IMR-90 (cell line): ENCODE results near the gene GNG7. TPM values are rescaled to one million over a fixed set of nuclear protein-coding genes. Genes with fewer than 3 reads are reported as not detected.

Source experiments
- ATAC-seq: fragments of 200-7000 bp; cut with Tn5 transposase; 2 replicates; pipeline ENCODE4 v1.9.1; 2020; ENCODE audit warnings: low read depth, mild to moderate bottlenecking, moderate library complexity
- BruUV-seq: library from RNA; stranded (reverse); fragments of 400-500 nt; replicated peaks from 2 replicates; lab custom pipeline; 2021; lab: Mats Ljungman, UMichigan
- CTCF ChIA-PET: fragments of 300-600 bp; formaldehyde crosslinking; extraction: SDS; loops from one replicate; lab custom pipeline; 2021; ENCODE audit warnings: antibody characterized with exemption; lab: Yijun Ruan, JAX
- POLR2A ChIA-PET: fragments of 300-600 bp; sonication (Branson Sonifier 250); formaldehyde crosslinking; loops from one replicate; lab custom pipeline; 2022; ENCODE audit warnings: antibody characterized with exemption; ENCODE audit not compliant: unreplicated experiment; lab: Charles Lee
- DNase-seq: peaks from one replicate; pipeline ENCODE4 v3.0.0; 2013
- H2AFZ ChIP-seq: replicated peaks from 2 replicates; pipeline ENCODE3; 2013; ENCODE audit warnings: low read length, mild to moderate bottlenecking; ENCODE audit not compliant: poor library complexity
- H2AK5ac ChIP-seq: 2 replicates; pipeline ENCODE4 v1.6.1; 2013; ENCODE audit warnings: low read depth, low read length, inconsistent platforms
- H2AK9ac ChIP-seq: replicated peaks from 2 replicates; pipeline ENCODE3; 2013; ENCODE audit warnings: mild to moderate bottlenecking, low read depth, low read length, moderate library complexity; ENCODE audit not compliant: poor library complexity
- H2BK120ac ChIP-seq: 2 replicates; pipeline ENCODE4 v1.6.1; 2013; ENCODE audit warnings: low read depth, low read length, inconsistent platforms
- H2BK15ac ChIP-seq: 3 replicates; pipeline ENCODE4 v1.6.1; 2013; ENCODE audit warnings: low read depth, low read length, inconsistent platforms
- H2BK20ac ChIP-seq: 2 replicates; pipeline ENCODE4 v1.6.1; 2013; ENCODE audit warnings: low read depth, mild to moderate bottlenecking, inconsistent platforms, low read length, moderate library complexity
- H2BK5ac ChIP-seq: 2 replicates; pipeline ENCODE4 v1.6.1; 2013; ENCODE audit warnings: mild to moderate bottlenecking, low read depth, low read length, inconsistent platforms; ENCODE audit not compliant: poor library complexity, severe bottlenecking
- H3K14ac ChIP-seq: replicated peaks from 2 replicates; pipeline ENCODE4 v1.6.1; 2013; ENCODE audit warnings: low read depth, low read length, inconsistent platforms
- H3K18ac ChIP-seq: 2 replicates; pipeline ENCODE4 v1.6.1; 2013; ENCODE audit warnings: low read depth, low read length, control low read depth
- H3K23ac ChIP-seq: 2 replicates; pipeline ENCODE4 v1.6.1; 2013; ENCODE audit warnings: low read depth, low read length, inconsistent platforms
- H3K27ac ChIP-seq: 2 replicates; pipeline ENCODE4 v1.5.1; 2013; ENCODE audit warnings: mild to moderate bottlenecking, control low read depth, low read length; ENCODE audit not compliant: insufficient read depth
- H3K27me3 ChIP-seq: 2 replicates; pipeline ENCODE4 v1.6.1; 2013; ENCODE audit warnings: low read length; ENCODE audit not compliant: control insufficient read depth, insufficient read depth
- H3K36me3 ChIP-seq: 2 replicates; pipeline ENCODE4 v1.6.1; 2013; ENCODE audit warnings: low read length, mixed read lengths; ENCODE audit not compliant: control insufficient read depth, insufficient read depth
- H3K4ac ChIP-seq: 2 replicates; pipeline ENCODE4 v1.6.1; 2013; ENCODE audit warnings: low read depth, low read length, inconsistent platforms
- H3K4me1 ChIP-seq: 2 replicates; pipeline ENCODE4 v1.6.1; 2013; ENCODE audit warnings: low read length, mixed read lengths; ENCODE audit not compliant: control insufficient read depth, insufficient read depth
- H3K4me2 ChIP-seq: 2 replicates; pipeline ENCODE4 v1.6.1; 2013; ENCODE audit warnings: low read depth, mild to moderate bottlenecking, control low read depth, low read length, moderate library complexity
- H3K4me3 ChIP-seq: 2 replicates; pipeline ENCODE4 v1.5.1; 2013; ENCODE audit warnings: low read depth, mild to moderate bottlenecking, control low read depth, low read length, moderate library complexity; ENCODE audit not compliant: insufficient read depth
- H3K56ac ChIP-seq: 2 replicates; pipeline ENCODE4 v1.6.1; 2013; ENCODE audit warnings: low read length, inconsistent platforms; ENCODE audit not compliant: insufficient read depth; ENCODE audit errors: extremely low read depth
- H3K79me1 ChIP-seq, 2 experiments: 2 replicates each; pipeline ENCODE4 v1.6.1; 2013; ENCODE audit warnings: low read length in 2 of 2, inconsistent platforms in 1 of 2, low read depth in 1 of 2
- H3K9ac ChIP-seq: 2 replicates; pipeline ENCODE4 v1.6.1; 2013; ENCODE audit warnings: low read depth, low read length, control low read depth
- H3K9me1 ChIP-seq: 2 replicates; pipeline ENCODE4 v1.6.1; 2013; ENCODE audit warnings: low read length, inconsistent platforms; ENCODE audit not compliant: insufficient read depth
- H3K9me3 ChIP-seq: 2 replicates; pipeline ENCODE4 v1.6.1; 2013; ENCODE audit warnings: low read length; ENCODE audit not compliant: control insufficient read depth, insufficient read depth
- H4K20me1 ChIP-seq: 2 replicates; pipeline ENCODE4 v1.6.1; 2013; ENCODE audit warnings: low read length, inconsistent platforms; ENCODE audit not compliant: insufficient read depth
- H4K5ac ChIP-seq: 2 replicates; pipeline ENCODE4 v1.6.1; 2013; ENCODE audit warnings: mild to moderate bottlenecking, low read depth, low read length, control low read depth
- H4K8ac ChIP-seq, 2 experiments: 2 replicates each; pipeline ENCODE4 v1.6.1; 2013; ENCODE audit warnings: low read depth in 2 of 2, low read length in 2 of 2, control low read depth in 1 of 2, inconsistent platforms in 1 of 2
- H4K91ac ChIP-seq: 2 replicates; pipeline ENCODE4 v1.6.1; 2013; ENCODE audit warnings: low read depth, low read length, inconsistent platforms; ENCODE audit not compliant: insufficient read depth
- CHD1 ChIP-seq: IDR thresholded peaks from 2 replicates; pipeline ENCODE4 v1.6.1; 2012; ENCODE audit warnings: low read depth, low read length, improper control_type of control experiment
- POLR2A ChIP-seq: IDR thresholded peaks from 2 replicates; pipeline ENCODE4 v1.6.1; 2012; ENCODE audit warnings: mild to moderate bottlenecking, low read depth, low read length
- RAD21 ChIP-seq: IDR thresholded peaks from 2 replicates; pipeline ENCODE4 v1.6.1; 2012; ENCODE audit warnings: low read length, improper control_type of control experiment
- WGBS, 2 experiments: methylation state at CpG; one replicate each; pipeline versions ENCODE4 v1.1.5 to v1.1.7; 2013; ENCODE audit warnings: missing lambda C conversion rate in 2 of 2; ENCODE audit not compliant: insufficient read length in 1 of 2; ENCODE audit errors: extremely low coverage in 2 of 2; 5-methylcytosine and 5-hydroxymethylcytosine counted together
- dilution Hi-C: fragments of 300-500 bp; cut with HindIII; formaldehyde crosslinking; loops from one replicate; pipeline ENCODE4 v1.14.3; 2018; ENCODE audit warnings: low sequenced_read_pairs; ENCODE audit not compliant: unreplicated experiment
- in situ Hi-C: fragments of 300-500 bp; cut with MboI; formaldehyde crosslinking; loops from 3 replicates; pipeline ENCODE4 v1.14.3; 2019; ENCODE audit warnings: low sequenced_read_pairs, inconsistent platforms, mixed read lengths
- intact Hi-C: fragments of 100-400 bp; cut with micrococcal nuclease; formaldehyde crosslinking; loops from 2 replicates; pipeline ENCODE4 v1.10.0; 2022
- polyA plus RNA-seq, 3 experiments: library from polyadenylated mRNA; depleted of rRNA; stranded (reverse); fragments of >200 nt; gene quantifications; 2 replicates each; pipeline ENCODE4 v1.2.3, GENCODE V29; 2012; ENCODE audit warnings: low replicate concordance in 1 of 3
- total RNA-seq: library from RNA; depleted of rRNA; stranded (reverse); fragments of >200 nt; gene quantifications from 2 replicates; pipeline ENCODE4 v1.2.3, GENCODE V29; 2012

The GNG7 gene
- total and polyA plus RNA-seq, 2 of the 4 experiments (the other 2 are of a cell fraction) = under 0.01 to 0.21 TPM

GRCh38 chr19:2511991-2512390, 190.5 kb downstream of the GNG7 start:
- no peaks in the 10 kb centered on the region for H4K20me1 ChIP-seq
- 97% methylated on average over 6 of the region's 21 CpGs; no CpG with 5 or more reads in 1 of the 2 experiments for WGBS, 2 experiments
- no peak overlapping the region for H2BK20ac ChIP-seq
- no peak overlapping the region for H3K4ac ChIP-seq
- peaks cover under 1% of the 10 kb centered on the region; the same call in 1 of the 2 replicates for H3K4me1 ChIP-seq
- H3K27ac ChIP-seq = no peak overlapping the region
- H3K9me3 ChIP-seq = no peaks in the 10 kb centered on the region
- DNase-seq (no peak), ATAC-seq (no peak)
- no peak overlapping the region for H3K18ac ChIP-seq
- no peak overlapping the region for H3K23ac ChIP-seq
- no peak overlapping the region for H2AK5ac ChIP-seq
- H3K9ac ChIP-seq = no peak overlapping the region
- H3K4me2 ChIP-seq = no peak overlapping the region
- intact Hi-C loops = no loop called here
- H2AFZ ChIP-seq = no peak overlapping the region
- peak overlapping the region; percentile 28 for H2AK9ac ChIP-seq
- no peaks in the 10 kb centered on the region for H3K36me3 ChIP-seq
- no peak overlapping the region for H2BK5ac ChIP-seq
- H3K9me1 ChIP-seq = 0 out of 2 replicates have a peak, but pooled peaks cover 2% of the 10 kb centered on the region
- BruUV-seq = no TSS peak
- H2BK15ac ChIP-seq = no peak overlapping the region
- ChIA-PET CTCF (no interaction called here), POLR2A (interaction anchor here (0.6 kb wide), 1 partner anchor 15 kb away, joined by 5 read pairs; no protein-coding TSS in a partner anchor)
- no peak overlapping the region for H4K5ac ChIP-seq
- H3K79me1 ChIP-seq = no peaks in the 10 kb centered on the region
- H3K27me3 ChIP-seq = no peaks in the 10 kb centered on the region
- H4K8ac ChIP-seq = no peak overlapping the region
- no peak overlapping the region for H3K4me3 ChIP-seq
- H2BK120ac ChIP-seq = no peak overlapping the region
- in situ Hi-C loops = no loop called here
- H3K56ac ChIP-seq = no peak overlapping the region
- H4K91ac ChIP-seq = no peak overlapping the region
- TF ChIP-seq POLR2A (no peak), CHD1 (no peak), RAD21 (no peak)
- dilution Hi-C loops = no loop called here
- H3K14ac ChIP-seq = no peak overlapping the region
